ENCODE measurements around the gene IGF2.

Gene IGF2

GRCh38 chr11:2109541-2110019 is 29.6 kb downstream of the IGF2 start:
- Histone ChIP-seq H3K27ac (no peak overlapping the region), H3K4me1 (no peaks in the 10 kb centered on the region), H3K27me3 (peaks cover 0 to 32% of the 10 kb centered on the region in 2 donors), H3K4me3 (no peak overlapping the region), H3K9me3 (no peaks in the 10 kb centered on the region), H3K36me3 (no peaks in the 10 kb centered on the region)
- intact Hi-C loops (cut with DNase I; ENCODE audit: low total_unique reads) = no loop called here
- TF ChIP-seq CTCF (IDR thresholded peaks at IDR 0.05) = no peak
- no peak for DNase-seq

GRCh38 chr11:2108675-2109491 is 30.3 kb downstream of the IGF2 start:
- no peaks in the 10 kb centered on the region for H3K36me3 ChIP-seq
- no peak overlapping the region for H3K27ac ChIP-seq
- DNase-seq = no peak
- H3K27me3 ChIP-seq = peaks cover 0 to 30% of the 10 kb centered on the region in 2 donors
- no peaks in the 10 kb centered on the region for H3K4me1 ChIP-seq
- no peak overlapping the region for H3K4me3 ChIP-seq
- H3K9me3 ChIP-seq = no peaks in the 10 kb centered on the region
- intact Hi-C loops (cut with DNase I; ENCODE audit: low total_unique reads) = no loop called here
- TF ChIP-seq CTCF (IDR thresholded peaks at IDR 0.05) = no peak

- no peak for TF ChIP-seq CTCF (IDR thresholded peaks at IDR 0.05)
- DNase-seq = no peak
Observed at GRCh38 chr11:2107941-2108630, 31.1 kb downstream of the IGF2 start.

GRCh38 chr11:2107521-2107920 is 31.7 kb downstream of the IGF2 start:
- intact Hi-C loops (cut with DNase I; ENCODE audit: low total_unique reads) = no loop called here
- Histone ChIP-seq H3K27me3 (peaks cover 0 to 35% of the 10 kb centered on the region in 2 donors), H3K9me3 (no peaks in the 10 kb centered on the region), H3K36me3 (no peaks in the 10 kb centered on the region), H3K27ac (no peak overlapping the region), H3K4me1 (no peaks in the 10 kb centered on the region), H3K4me3 (no peak overlapping the region)
- TF ChIP-seq CTCF (IDR thresholded peaks at IDR 0.05) = no peak
- DNase-seq = no peak

More at GRCh38 chr11:2107941-2108630, 31.1 kb downstream of the IGF2 start:
- Histone ChIP-seq H3K27me3 (peaks cover 0 to 35% of the 10 kb centered on the region in 2 donors), H3K4me3 (no peak overlapping the region), H3K27ac (no peak overlapping the region), H3K9me3 (no peaks in the 10 kb centered on the region), H3K4me1 (no peaks in the 10 kb centered on the region), H3K36me3 (no peaks in the 10 kb centered on the region)
- intact Hi-C loops (cut with DNase I; ENCODE audit: low total_unique reads) = no loop called here

GRCh38 chr11:2106583-2107209 is 32.5 kb downstream of the IGF2 start:
- no peak for DNase-seq
- Histone ChIP-seq H3K27me3 (peaks cover 0 to 35% of the 10 kb centered on the region in 2 donors), H3K27ac (no peak overlapping the region), H3K9me3 (no peaks in the 10 kb centered on the region), H3K4me1 (no peaks in the 10 kb centered on the region), H3K4me3 (no peak overlapping the region), H3K36me3 (no peaks in the 10 kb centered on the region)
- no peak for TF ChIP-seq CTCF (IDR thresholded peaks at IDR 0.05)
- intact Hi-C loops (cut with DNase I; ENCODE audit: low total_unique reads) = no loop called here
